ENCODE data around the gene TNFAIP1. TPM values are rescaled to one million over a fixed set of nuclear protein-coding genes. Genes with fewer than 3 reads are reported as not detected.

TNFAIP1 gene
- polyA plus RNA-seq, 2 of the 4 experiments (the other 2 are of a cell fraction) = 38.8 to 68.3 TPM

DNA sequence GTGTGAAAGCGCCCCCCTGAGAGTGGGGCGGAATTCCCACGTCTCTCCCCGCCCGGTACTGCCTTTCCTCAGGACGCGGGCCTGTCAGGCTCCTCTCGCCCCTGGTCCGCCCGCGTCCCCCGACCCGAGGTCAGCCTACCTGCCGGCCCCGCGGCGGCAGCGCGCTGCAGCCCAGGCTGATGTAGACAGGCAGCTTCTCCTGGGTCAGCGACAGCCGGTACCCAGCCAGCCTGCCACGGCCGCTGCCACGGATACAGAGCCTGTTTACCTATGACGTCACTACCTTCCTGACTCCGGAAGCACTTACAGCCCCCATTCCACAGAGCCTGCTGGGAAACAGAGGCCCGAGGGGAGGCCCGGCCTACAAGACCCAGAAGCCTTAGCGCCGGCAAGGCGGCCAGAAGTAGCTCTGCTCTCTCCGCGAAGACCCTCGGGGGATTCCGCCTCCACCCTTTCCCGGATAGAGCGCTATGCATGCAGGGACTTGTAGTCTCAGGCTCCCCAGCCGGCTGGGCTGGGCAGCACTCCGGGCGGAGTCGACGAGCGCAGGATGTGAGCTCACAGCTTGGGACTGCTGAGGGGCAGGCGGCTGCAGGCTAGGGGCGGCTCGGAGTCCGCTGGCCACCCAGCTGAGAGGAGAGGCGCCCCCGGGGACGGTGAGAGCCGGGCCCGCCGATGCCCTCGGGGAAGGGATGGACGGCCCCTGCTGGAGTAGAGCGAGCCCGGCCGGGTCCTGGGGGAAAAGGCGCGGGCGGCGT is at the start of gene TNFAIP1, which contains the start of gene IFT20 (continued):
- TF ChIP-seq GATA3 (IDR thresholded peaks at IDR 0.05; ENCODE audit: borderline replicate concordance) (peak; percentile 26; the same call in 1 of the 2 replicates), HDAC2 (IDR thresholded peaks at IDR 0.05) (no peak), TP53 (CRISPR knock-in tag; IDR thresholded peaks at IDR 0.05) (no peak), SMC3 (IDR thresholded peaks at IDR 0.05) (no peak), MAZ (IDR thresholded peaks at IDR 0.05; ENCODE audit: borderline replicate concordance, low read depth, low read length) (peak; percentile 74; the same call in 1 of the 2 replicates), PHF8 (IDR thresholded peaks at IDR 0.05; ENCODE audit: borderline replicate concordance, low read depth) (peak; percentile 94), FOSL2 (IDR thresholded peaks at IDR 0.05) (no peak), FOSL2 (CRISPR knock-in tag; IDR thresholded peaks at IDR 0.05) (peak; percentile 93), NFE2L2 (conservative IDR thresholded peaks at IDR 0.05; ENCODE audit: low read length) (no peak), PBX3 (IDR thresholded peaks at IDR 0.05) (no peak; the same call in 1 of the 2 replicates), POLR2AphosphoS2 (conservative IDR thresholded peaks at IDR 0.05; ENCODE audit: low read length) (no peak), EHMT2 (IDR thresholded peaks at IDR 0.05; ENCODE audit: low read depth) (no peak), JUN (IDR thresholded peaks at IDR 0.05) (peak; percentile 64 to 89; a peak in 4 of 5 replicates), RAD21 (conservative IDR thresholded peaks at IDR 0.05 in 1 of 2, IDR thresholded peaks at IDR 0.05 in 1 of 2) (no peak; a peak in 1 of 5 replicates), CEBPB (IDR thresholded peaks at IDR 0.05) (peak in 1 of 2 experiments; percentile 20; a peak in 1 of 4 replicates), FOSB (CRISPR knock-in tag; IDR thresholded peaks at IDR 0.05) (no peak), ZFP36 (IDR thresholded peaks at IDR 0.05; ENCODE audit: borderline replicate concordance, partially characterized antibody) (no peak), CHD2 (IDR thresholded peaks at IDR 0.05; ENCODE audit: low read length, partially characterized antibody) (no peak), NPAS2 (CRISPR knock-in tag; IDR thresholded peaks at IDR 0.05; ENCODE audit: borderline replicate concordance) (no peak), KDM1A (IDR thresholded peaks at IDR 0.05; ENCODE audit: low read depth) (no peak), NR3C1 (IDR thresholded peaks at IDR 0.05) (no peak), CHD4 (IDR thresholded peaks at IDR 0.05; ENCODE audit: borderline replicate concordance) (no peak), HOXB13 (CRISPR knock-in tag; IDR thresholded peaks at IDR 0.05; ENCODE audit: low read depth) (no peak)

DNA sequence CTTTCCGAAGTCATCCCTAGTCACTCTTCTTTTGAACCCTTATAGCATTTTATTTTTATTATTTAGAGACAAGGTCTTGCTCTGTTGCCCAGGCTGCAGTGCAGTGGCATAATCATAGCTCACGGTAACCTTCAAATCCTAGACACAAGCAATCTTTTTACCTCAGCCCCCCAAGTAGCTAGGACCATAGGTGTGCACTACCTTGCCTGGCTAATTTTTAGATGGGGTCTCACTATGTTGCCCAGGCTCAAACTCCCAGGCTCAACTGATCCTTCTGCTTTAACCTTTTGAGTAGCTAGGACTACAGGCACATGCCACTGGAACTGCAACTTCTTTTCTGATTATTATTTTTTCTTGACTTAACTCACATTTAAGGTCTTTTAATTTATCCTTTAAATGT is 49.6 kb upstream of the TNFAIP1 start:
- no peak overlapping the region for H3K4me3 ChIP-seq
- DNase-seq (ENCODE audit: low read depth in 1 of 2, low spot score in 1 of 2) = no peak
- ChIA-PET POLR2A (interaction anchor here (1.0 kb wide), 1 partner anchor 49 kb away, joined by 3 read pairs; no protein-coding TSS in a partner anchor), CTCF (interaction anchor here (0.8 to 2.1 kb wide), 6 partner anchors 9 to 55 kb away, joined by 3 to 10 read pairs (median 4); no protein-coding TSS in a partner anchor)
- peaks cover 20% of the 10 kb centered on the region for H3K4me1 ChIP-seq
- ATAC-seq = no peak
- WGBS (ENCODE audit: missing lambda C conversion rate) = 72% methylated on average over 2 of the region's 2 CpGs
- no peak overlapping the region for H3K4me2 ChIP-seq
- no peaks in the 10 kb centered on the region for H3K9me3 ChIP-seq
- H3K27ac ChIP-seq = no peak overlapping the region
- FAIRE-seq = no peak
- TF ChIP-seq RNF2 (IDR thresholded peaks at IDR 0.05; ENCODE audit: borderline replicate concordance, low read depth) (no peak), RFX5 (IDR thresholded peaks at IDR 0.05) (no peak), SREBF2 (IDR thresholded peaks at IDR 0.05) (no peak), MAX (IDR thresholded peaks at IDR 0.05) (no peak), NFE2L2 (conservative IDR thresholded peaks at IDR 0.05; ENCODE audit: low read length) (no peak), ELK1 (IDR thresholded peaks at IDR 0.05; ENCODE audit: low read depth, low read length) (no peak), ZFP36 (IDR thresholded peaks at IDR 0.05; ENCODE audit: borderline replicate concordance, partially characterized antibody) (no peak), HEYL (CRISPR knock-in tag; IDR thresholded peaks at IDR 0.05) (no peak), ZC3H11A (IDR thresholded peaks at IDR 0.05) (no peak), JUNB (IDR thresholded peaks at IDR 0.05) (no peak)
- TF ChIP-seq, protein P1, sequence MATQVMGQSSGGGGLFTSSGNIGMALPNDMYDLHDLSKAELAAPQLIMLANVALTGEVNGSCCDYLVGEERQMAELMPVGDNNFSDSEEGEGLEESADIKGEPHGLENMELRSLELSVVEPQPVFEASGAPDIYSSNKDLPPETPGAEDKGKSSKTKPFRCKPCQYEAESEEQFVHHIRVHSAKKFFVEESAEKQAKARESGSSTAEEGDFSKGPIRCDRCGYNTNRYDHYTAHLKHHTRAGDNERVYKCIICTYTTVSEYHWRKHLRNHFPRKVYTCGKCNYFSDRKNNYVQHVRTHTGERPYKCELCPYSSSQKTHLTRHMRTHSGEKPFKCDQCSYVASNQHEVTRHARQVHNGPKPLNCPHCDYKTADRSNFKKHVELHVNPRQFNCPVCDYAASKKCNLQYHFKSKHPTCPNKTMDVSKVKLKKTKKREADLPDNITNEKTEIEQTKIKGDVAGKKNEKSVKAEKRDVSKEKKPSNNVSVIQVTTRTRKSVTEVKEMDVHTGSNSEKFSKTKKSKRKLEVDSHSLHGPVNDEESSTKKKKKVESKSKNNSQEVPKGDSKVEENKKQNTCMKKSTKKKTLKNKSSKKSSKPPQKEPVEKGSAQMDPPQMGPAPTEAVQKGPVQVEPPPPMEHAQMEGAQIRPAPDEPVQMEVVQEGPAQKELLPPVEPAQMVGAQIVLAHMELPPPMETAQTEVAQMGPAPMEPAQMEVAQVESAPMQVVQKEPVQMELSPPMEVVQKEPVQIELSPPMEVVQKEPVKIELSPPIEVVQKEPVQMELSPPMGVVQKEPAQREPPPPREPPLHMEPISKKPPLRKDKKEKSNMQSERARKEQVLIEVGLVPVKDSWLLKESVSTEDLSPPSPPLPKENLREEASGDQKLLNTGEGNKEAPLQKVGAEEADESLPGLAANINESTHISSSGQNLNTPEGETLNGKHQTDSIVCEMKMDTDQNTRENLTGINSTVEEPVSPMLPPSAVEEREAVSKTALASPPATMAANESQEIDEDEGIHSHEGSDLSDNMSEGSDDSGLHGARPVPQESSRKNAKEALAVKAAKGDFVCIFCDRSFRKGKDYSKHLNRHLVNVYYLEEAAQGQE (IDR thresholded peaks at IDR 0.05) = no peak
- TF ChIP-seq, protein P2, sequence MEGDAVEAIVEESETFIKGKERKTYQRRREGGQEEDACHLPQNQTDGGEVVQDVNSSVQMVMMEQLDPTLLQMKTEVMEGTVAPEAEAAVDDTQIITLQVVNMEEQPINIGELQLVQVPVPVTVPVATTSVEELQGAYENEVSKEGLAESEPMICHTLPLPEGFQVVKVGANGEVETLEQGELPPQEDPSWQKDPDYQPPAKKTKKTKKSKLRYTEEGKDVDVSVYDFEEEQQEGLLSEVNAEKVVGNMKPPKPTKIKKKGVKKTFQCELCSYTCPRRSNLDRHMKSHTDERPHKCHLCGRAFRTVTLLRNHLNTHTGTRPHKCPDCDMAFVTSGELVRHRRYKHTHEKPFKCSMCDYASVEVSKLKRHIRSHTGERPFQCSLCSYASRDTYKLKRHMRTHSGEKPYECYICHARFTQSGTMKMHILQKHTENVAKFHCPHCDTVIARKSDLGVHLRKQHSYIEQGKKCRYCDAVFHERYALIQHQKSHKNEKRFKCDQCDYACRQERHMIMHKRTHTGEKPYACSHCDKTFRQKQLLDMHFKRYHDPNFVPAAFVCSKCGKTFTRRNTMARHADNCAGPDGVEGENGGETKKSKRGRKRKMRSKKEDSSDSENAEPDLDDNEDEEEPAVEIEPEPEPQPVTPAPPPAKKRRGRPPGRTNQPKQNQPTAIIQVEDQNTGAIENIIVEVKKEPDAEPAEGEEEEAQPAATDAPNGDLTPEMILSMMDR (IDR thresholded peaks at IDR 0.05) = no peak
